Keratinocyte (primary cell): ENCODE data around the gene ZNF345.

ENCODE experiments used
- CTCF ChIP-seq, 3 experiments: IDR thresholded peaks in 1 of 3; conservative IDR thresholded peaks in 1 of 3; optimal IDR thresholded peaks in 1 of 3; 2 replicates in 2 of 3; 3 replicates in 1 of 3; pipeline versions ENCODE3 to v1.5.1; 2011; ENCODE audit warnings: low read length in 3 of 3, mild to moderate bottlenecking in 3 of 3, moderate library complexity in 2 of 3, control low read depth in 1 of 3, inconsistent platforms in 1 of 3; ENCODE audit not compliant: insufficient read depth in 2 of 3; ENCODE audit errors: extremely low read depth in 1 of 3
- EZH2 ChIP-seq: IDR thresholded peaks from one replicate; pipeline ENCODE4 v1.6.1; 2012; ENCODE audit warnings: inconsistent platforms, mild to moderate bottlenecking, low read length, moderate library complexity

- TF ChIP-seq CTCF (optimal IDR thresholded peaks at IDR 0.05 in 1 of 3, IDR thresholded peaks at IDR 0.05 in 1 of 3, conservative IDR thresholded peaks at IDR 0.05 in 1 of 3; ENCODE audit: extremely low read depth in 1 of 3, insufficient read depth in 2 of 3, low read length in 3 of 3) (no peak), EZH2 (no peak)
Measured at GRCh38 chr19:36821758-36822157, 28.9 kb upstream of the ZNF345 start.
